HG02642 (cell line): ENCODE data around the gene CD160.
"Not testable (repeated sequence)": the region's sequence is repeated elsewhere in the genome, so short reads cannot be mapped to it uniquely, and the experiment has no call there.

ENCODE experiments used
- ATAC-seq: cut with Tn5 transposase; IDR thresholded peaks from one replicate; pipeline ENCODE4 v1.9.1; 2021; ENCODE audit warnings: mild to moderate bottlenecking; ENCODE audit not compliant: unreplicated experiment, poor library complexity

The CD160 gene

DNA sequence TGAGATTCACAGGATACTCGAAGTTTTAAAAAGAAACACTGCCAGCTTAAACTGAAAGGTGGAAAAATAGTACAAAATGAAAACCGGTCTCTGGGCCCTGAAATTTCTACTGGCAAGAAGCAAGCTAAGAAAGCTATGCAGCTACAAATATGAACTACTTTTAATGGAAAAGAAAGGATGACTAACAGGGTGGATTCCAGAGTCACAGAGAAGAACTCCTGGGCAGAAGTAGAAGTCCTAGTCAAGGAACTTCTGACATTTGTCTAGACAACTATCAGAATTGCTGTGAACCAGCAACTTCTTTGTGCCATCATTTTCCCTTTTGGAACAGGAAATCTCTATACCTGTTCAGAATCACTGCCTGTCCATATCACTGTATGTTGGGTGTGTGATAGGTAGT, 38.1 kb downstream of the CD160 start:
- no peak for ATAC-seq

- ATAC-seq: no peak
These were observed 38.8 kb downstream of the CD160 start for GRCh38 chr1:145758116-145758515.

DNA sequence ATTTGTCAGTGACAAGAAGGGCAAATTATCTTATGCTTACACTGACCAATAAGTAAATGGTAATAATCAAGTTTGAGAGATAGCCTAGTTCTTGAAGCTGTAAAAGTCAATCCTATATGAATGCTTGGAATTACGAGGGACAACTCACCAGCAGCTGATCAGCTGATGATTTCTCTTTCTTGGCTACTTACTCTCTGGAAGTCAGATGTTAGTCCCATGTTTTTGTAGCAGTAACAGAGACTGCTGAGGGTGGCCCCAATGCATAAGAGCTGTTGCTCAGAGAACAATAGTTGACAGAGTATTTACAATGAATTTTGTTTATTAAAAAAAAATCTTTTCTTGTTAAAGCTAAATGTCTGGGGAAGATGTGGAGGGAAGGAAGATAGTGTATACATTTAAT, 39.3 kb downstream of the CD160 start:
- ATAC-seq: no peak

- ATAC-seq: no peak
These were observed 40.4 kb downstream of the CD160 start for GRCh38 chr1:145759721-145760120.

GRCh38 chr1:145760395-145760949, 41.2 kb downstream of the CD160 start:
- ATAC-seq: not testable (repeated sequence)

DNA sequence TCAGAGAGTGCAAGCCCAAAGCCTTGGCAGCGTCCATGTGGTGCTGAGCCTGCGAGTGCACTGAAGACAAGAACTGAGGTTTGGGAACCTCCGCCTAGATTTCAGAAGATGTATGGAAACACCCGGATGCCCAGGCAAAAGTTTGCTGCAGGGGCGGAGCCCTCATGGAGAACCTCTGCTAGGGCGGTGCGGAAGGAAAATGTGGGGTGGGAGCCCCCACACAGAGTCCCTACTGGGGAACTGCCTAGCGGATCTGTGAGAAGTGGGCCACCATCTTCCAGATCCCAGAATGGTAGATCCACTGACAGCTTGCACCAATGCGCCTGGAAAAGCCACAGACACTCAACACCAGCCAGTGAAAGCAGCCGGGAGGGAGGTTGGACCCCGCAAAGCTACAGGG, 42.2 kb downstream of the CD160 start:
- not testable (repeated sequence) for ATAC-seq

DNA sequence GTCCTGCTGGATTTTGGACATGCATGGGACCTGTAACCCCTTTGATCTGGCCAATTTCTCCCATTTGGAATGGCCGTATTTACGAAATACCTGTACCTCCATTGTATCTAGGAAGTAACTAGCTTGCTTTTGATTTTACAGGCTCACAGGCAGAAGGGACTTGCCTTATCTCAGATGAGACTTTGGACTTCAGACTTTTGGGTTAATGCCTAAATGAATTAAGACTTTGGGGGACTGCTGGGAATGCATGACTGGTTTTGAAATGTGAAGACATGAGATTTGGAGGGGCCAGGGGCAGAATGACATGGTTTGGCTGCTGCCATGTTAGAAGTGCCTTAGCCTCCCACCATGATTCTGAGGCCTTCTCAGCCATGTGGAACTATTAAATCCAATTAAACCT, 42.7 kb downstream of the CD160 start:
- ATAC-seq: not testable (repeated sequence)

- ATAC-seq: not testable (repeated sequence)
These were observed 45.1 kb downstream of the CD160 start for GRCh38 chr1:145764231-145764940.

DNA sequence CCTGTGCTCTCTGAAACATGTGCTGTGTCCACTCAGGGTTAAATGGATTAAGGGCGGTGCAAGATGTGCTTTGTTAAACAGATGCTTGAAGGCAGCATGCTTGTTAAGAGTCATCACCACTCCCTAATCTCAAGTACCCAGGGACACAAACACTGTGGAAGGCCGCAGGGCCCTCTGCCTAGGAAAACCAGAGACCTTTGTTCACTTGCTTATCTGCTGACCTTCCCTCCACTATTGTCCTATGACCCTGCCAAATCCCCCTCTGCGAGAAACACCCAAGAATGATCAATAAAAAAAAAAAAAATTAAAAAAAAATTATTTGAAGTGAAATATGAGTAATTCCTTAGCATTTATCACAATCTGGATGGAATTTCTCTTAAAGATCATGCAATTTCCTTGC, 45.8 kb downstream of the CD160 start:
- not testable (repeated sequence) for ATAC-seq

DNA sequence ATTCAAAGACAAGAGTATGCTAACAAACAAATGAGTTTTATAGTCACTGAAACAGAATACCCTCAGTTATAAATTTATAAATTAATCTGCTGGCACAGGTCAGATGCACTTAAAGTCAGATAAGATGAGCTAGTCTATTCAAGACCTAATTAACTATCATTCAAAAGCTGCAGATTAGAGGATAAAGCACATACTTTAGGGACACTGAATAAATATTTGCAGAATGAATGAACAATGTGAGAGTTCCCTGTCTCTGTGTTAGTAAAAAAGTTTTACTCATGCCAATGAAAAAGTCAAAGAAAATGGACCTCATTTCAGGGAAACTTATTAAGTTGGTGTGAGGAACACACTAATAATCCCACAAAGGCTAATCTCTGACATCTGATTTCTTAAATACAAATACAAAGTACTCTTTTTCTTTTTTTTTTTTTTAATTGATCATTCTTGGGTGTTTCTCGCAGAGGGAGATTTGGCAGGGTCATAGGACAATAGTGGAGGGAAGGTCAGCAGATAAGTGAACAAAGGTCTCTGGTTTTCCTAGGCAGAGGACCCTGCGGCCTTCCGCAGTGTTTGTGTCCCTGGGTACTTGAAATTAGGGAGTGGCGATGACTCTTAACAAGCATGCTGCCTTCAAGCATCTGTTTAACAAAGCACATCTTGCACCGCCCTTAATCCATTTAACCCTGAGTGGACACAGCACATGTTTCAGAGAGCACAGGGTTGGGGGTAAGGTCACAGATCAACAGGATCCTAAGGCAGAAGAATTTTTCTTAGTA, 46.5 kb downstream of the CD160 start:
- ATAC-seq: not testable (repeated sequence)

GRCh38 chr1:145766926-145767325, 47.6 kb downstream of the CD160 start:
- not testable (repeated sequence) for ATAC-seq

DNA sequence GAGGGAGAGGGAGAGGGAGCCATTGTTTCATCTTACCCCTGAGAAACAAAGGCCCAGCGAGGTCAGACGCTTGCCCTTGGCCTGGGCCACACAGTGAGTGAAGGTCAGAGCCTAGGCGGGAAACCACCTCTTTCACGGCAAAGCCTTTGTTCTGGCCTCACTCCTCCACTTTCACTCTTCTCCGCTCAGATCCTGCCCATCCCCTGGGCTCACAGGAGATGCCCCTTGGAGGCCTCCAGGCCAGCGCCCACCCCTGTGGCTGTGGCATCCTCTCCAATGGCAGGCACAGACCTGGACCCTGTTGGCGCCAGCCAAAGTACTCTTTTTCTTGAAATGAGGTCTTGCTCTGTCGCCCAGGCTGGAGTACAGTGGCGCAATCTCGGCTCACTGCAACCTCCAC, 48.7 kb downstream of the CD160 start:
- ATAC-seq: not testable (repeated sequence)

- no peak for ATAC-seq
These were observed 51.8 kb downstream of the CD160 start for GRCh38 chr1:145771056-145771455.

GRCh38 chr1:145773423-145773822, 54.1 kb downstream of the CD160 start:
- no peak for ATAC-seq

GRCh38 chr1:145777357-145778145, 58.3 kb downstream of the CD160 start:
- ATAC-seq: no peak

DNA sequence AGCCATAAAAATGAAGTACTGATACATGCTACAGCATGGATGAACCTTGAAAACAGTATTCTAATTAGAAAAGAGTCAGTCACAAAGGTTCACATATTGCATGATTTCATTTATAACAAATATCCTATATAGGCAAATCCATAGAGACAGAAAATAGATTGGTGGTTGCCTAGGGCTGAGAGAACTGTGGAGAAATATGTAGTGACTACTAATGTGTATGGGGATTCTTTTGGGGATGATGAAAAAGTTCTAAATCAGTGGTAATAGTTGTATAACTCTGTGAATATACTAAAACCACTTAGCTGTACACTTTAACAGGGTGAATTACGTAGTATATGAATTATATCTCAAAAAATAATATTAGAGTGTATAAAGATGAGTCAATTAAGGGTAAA, 58.8 kb downstream of the CD160 start:
- no peak for ATAC-seq

DNA sequence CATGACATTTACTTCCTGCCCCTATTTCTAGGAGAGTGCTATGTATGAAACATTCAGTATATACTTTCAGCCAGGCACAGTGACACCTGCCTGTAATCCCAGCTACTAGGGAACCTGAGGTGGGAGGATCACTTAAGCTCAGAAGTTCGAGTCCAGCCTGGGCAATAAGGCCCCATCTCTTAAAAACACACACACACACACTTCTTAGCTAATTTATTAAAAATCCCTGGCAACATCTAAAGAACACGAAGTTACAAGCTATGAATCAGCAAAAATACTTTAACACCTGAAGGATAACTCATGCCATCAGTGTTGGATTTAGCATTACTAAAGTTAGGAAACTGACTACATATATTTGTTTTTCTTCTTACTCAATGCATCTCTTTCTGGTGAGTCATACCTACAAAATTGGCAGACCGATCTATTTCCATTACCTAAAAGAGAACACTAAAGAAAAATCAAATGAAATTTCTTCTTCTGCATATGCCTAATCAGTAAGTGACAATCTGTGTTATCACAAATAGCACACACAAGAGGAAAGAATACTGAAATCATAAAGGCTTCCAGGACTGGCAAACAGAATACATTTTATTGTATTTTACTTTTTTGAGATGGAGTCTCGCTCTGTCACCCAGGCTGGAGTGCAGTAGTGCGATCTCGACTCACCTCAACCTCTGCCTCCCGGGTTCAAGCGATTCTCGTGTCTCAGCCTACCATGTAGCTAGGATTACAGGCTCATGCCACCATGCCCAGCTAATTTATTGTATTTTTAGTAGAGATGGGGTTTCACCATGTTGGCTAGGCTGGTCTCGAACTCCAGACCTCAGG, 63.2 kb downstream of the CD160 start:
- ATAC-seq: no peak

- ATAC-seq: no peak
These were observed 65.1 kb downstream of the CD160 start for GRCh38 chr1:145784409-145784808.

DNA sequence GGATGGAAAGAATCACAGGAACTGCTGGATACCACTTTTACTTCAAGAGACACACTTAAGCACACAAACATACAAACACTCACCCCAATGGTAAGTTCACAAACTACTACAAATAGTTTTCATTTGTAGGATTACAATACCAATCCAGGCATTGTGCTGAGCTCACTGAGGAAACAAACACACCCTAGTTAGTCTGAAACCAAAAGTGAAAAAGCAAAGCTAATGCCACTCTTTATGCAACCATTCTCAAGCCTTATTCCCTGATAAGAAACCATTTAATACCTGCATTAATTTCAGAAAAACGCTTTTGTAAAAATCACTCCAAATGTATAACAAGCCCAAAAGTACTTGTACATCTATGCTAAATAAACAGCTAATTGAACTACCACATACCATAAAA, 66.2 kb downstream of the CD160 start:
- ATAC-seq: no peak

DNA sequence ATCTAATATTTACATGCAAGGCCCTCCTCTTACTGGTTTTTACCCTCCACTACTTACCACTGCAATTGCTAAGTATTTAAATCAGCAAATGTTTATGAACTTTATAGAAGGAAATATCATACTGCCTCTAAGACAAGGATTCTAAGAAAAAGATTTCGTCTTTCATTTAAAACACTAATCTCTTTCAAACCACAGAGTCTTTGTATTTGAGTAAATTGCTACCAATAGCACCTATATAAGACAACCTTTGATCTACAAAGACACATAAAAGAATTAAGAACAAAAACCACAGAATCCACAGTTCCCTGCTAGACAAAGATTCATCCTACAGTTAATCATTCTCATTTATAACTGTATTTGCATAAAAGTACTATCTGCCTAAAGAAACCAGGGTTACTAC, 67.0 kb downstream of the CD160 start:
- no peak for ATAC-seq
